Fibroblast of mammary gland (primary cell): Measurements from ENCODE around the gene AURKA.
A peak's percentile ranks its signal among the peaks of the same experiment; 100 is the strongest.

Source experiments
- DNase-seq: peaks from one replicate; pipeline ENCODE4 v3.0.0-alpha.2; 2010; ENCODE audit warnings: low read depth
- H3K4me3 ChIP-seq: 2 replicates; pipeline ENCODE4 v1.5.1; 2011; ENCODE audit warnings: low read depth, mild to moderate bottlenecking, low read length, moderate library complexity; ENCODE audit not compliant: control insufficient read depth
- TF ChIP-seq, protein P1 (sequence below): conservative IDR thresholded peaks from 2 replicates; pipeline ENCODE4 v1.5.1; 2011; ENCODE audit warnings: low read depth, low read length, inconsistent platforms; ENCODE audit not compliant: control insufficient read depth, insufficient read depth

AURKA gene

DNA sequence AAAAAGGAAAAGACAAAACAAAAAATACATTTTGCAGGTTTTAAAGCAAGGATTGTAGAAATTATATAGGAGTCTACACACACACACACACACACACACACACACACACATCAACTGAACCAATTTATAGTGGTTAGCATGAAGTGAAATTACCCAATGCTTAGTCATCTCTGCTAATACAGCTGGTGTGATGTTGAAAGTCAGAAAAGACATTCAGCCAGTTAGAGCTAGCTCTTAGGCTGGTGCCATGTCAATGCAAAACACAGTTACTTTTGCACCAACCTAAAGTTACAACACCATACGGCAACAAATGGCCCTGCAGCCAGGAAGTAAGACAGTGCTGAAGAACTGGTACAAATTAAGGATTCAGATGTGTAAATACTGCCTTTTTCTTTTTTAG, 18.1 kb downstream of the AURKA start:
- TF ChIP-seq, protein P1, sequence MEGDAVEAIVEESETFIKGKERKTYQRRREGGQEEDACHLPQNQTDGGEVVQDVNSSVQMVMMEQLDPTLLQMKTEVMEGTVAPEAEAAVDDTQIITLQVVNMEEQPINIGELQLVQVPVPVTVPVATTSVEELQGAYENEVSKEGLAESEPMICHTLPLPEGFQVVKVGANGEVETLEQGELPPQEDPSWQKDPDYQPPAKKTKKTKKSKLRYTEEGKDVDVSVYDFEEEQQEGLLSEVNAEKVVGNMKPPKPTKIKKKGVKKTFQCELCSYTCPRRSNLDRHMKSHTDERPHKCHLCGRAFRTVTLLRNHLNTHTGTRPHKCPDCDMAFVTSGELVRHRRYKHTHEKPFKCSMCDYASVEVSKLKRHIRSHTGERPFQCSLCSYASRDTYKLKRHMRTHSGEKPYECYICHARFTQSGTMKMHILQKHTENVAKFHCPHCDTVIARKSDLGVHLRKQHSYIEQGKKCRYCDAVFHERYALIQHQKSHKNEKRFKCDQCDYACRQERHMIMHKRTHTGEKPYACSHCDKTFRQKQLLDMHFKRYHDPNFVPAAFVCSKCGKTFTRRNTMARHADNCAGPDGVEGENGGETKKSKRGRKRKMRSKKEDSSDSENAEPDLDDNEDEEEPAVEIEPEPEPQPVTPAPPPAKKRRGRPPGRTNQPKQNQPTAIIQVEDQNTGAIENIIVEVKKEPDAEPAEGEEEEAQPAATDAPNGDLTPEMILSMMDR, result no peak
- peak; percentile 96 for DNase-seq
- H3K4me3 ChIP-seq, result no peak overlapping the region

DNA sequence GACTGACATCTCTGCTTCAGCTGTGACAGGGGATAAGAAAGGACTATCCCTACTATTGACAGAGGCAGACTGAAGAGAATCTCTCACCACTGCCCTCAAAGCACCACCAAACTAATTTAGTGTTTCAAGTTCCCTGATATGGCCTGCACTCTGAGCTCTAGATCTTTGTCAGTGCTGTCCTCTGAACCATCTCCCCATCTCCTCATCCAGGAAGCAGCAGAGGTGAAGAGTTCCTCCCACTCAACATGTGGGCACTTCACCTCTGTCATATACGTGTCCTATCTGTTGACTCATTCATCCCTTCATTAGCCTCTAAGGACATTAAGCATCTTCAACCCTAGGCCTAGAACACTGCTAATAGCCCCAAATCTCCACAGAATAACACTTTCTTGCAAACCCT, 19.2 kb downstream of the AURKA start:
- no peak for DNase-seq
- TF ChIP-seq, protein P1, result no peak
- H3K4me3 ChIP-seq, result no peak overlapping the region

DNA sequence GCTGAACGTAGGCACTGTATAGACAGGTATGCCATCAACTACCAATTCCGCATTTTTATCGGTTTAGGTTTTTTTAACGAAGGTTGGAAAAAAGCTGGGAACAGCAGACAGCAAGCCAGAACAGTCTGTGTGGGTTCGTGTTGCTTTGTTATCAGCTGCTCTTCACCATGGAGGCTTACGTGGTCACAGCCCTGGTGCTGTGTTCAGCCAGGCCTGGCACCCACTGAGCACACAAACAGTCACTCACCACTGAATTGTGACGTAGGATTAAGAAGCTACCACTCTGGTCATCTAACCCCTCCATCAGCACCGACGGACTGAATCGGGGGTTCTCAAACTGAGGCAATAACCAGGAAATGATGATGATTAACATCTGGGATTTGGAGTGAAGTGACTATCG, 20.0 kb downstream of the AURKA start:
- no peak overlapping the region for H3K4me3 ChIP-seq
- DNase-seq, result no peak
- TF ChIP-seq, protein P1, result no peak

DNA sequence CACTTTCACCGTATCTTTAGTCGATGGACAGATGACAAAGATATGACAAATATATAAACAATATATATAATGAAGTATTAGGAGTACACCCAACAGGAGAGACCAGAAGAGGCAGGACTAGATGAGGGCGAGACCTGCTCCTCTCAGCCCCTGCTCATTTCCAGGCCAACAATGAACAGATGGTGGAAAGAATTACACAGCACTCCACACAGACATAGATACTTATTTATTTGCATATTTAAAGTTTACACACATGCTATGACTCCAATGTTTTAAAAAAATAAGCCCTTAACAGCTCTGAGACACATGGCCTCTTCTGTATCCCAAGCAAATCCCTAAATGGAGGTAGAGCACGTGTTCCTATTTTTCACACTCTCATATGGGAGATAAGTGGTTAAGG, 22.8 kb downstream of the AURKA start:
- TF ChIP-seq, protein P1, result no peak
- H3K4me3 ChIP-seq, result no peak overlapping the region
- DNase-seq, result no peak

DNA sequence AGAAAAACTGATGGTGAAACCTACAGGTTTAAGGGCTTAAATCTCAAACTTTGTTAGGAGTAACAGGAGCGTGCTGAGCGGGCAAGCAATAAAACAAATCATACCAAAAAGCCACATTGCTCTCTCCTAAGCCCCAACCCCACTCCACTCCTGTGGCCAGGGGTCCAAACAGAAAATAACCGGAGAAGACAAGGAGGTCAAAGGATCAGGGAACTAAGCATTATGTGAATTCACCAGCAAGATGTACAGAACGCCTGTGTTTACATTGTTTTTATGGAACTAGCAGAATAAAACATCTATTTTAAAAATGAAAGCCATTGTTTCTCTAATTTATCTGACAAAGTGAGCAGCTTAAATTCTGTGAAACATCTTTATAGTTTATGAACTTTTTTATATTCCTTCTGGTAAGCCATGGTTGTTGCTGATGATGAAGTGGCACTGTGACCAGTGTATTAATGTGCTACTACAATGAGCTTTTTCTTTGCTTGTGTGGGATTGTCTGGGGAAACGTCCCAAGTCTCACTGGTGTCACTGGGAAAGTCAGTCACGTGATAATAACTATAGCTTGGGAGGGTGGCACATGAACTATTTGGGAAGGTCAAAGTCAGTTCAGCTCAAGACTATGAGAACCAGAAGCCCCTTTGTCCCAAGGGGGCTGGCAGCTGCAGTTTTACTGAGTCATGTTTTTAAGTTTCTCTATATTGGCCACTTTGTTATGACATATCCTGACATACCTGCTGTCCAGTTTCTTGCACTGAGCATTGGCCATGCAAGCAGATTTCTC, 23.5 kb downstream of the AURKA start:
- TF ChIP-seq, protein P1, result no peak
- DNase-seq, result no peak
- H3K4me3 ChIP-seq, result no peak overlapping the region

DNA sequence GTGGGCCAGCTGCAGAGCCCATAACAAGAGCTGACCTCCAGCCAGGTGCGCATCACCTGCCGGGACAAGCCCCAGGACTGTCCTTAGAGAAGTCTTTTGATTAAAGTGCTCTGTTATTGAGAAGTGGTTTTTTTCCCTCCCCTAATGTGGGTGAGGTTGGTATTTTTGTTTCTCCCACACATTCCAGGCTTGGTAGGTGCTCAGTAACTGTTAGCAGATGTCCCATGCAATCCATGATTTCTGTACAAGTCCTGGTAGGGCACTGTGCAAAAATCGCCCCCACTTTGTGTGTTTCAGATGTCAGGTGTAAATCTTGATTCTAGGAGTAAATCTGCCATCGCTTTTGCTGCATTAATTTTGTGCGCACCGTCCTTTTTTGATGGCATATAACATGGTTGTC, 28.5 kb downstream of the AURKA start:
- no peak overlapping the region for H3K4me3 ChIP-seq
- TF ChIP-seq, protein P1, result no peak
- DNase-seq, result no peak

DNA sequence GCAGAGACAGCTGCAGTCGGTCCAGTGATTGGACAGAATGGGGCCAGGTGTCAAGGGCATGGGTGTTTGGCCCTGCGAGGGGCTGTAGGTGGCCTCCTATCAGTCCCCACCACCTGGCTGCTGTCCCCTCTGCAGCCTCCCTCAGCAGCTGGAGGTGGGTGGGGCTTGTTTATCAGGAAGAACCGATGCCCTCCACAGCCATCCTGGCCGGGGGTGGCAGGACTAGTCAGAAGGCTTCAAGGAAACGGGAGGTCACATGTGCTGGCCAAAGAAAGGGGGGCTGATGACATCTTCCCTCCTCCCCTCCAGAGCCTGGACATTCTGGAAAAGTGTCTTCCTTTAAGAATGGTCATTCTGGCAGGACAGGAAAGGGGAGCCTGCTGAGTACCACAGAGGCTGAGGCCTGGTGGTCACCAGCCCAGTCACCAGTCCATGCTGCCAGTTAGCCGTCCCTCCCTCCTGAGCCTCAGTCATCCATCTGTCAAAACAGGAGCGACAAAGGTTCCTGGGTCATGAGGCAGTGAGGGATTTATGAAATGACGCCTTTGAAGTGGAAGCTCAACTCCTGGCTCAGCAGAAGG, 29.1 kb downstream of the AURKA start:
- TF ChIP-seq, protein P1, result no peak
- peak; percentile 36 for DNase-seq
- H3K4me3 ChIP-seq, result no peak overlapping the region
